Lower leg skin (tissue), 4 donors: ENCODE measurements around the gene GALNT2. TPM values are rescaled to one million over a fixed set of nuclear protein-coding genes. Genes with fewer than 3 reads are reported as not detected.

Experiments used
- DNase-seq, 2 donors: peaks; one replicate each; pipeline ENCODE4 v3.0.0-alpha.2; 2019; ENCODE audit warnings: low spot score in 2 of 2
- H3K4me3 ChIP-seq: fragments of 200-600 bp; sonication (generic); 2 replicates; pipeline ENCODE4 v1.5.1; 2017; ENCODE audit warnings: mild to moderate bottlenecking, low read depth; ENCODE audit not compliant: poor library complexity, severe bottlenecking
- POLR2A ChIP-seq, 2 donors: fragments of 450-650 bp; IDR thresholded peaks; one replicate each; pipeline ENCODE4 v1.6.1; 2016 to 2017; ENCODE audit warnings: antibody characterized with exemption in 2 of 2, mild to moderate bottlenecking in 1 of 2, moderate library complexity in 1 of 2
- WGBS, 2 donors: methylation state at CpG; one replicate each; pipeline ENCODE4 v1.1.5; 2018; 5-methylcytosine and 5-hydroxymethylcytosine counted together
- intact Hi-C: fragments of 100-400 bp; cut with DNase I; formaldehyde crosslinking; loops from one replicate; pipeline ENCODE4 v1.15.0; 2023; ENCODE audit warnings: low total_unique reads
- total RNA-seq, 4 donors: library from RNA; depleted of rRNA; stranded (reverse); fragments of >200 nt; gene quantifications; one replicate each; pipeline ENCODE4 v1.1.0, GENCODE V29; 2016
- TF ChIP-seq, protein P1 (sequence below), 3 donors: fragments of 450-650 bp; IDR thresholded peaks; one replicate each; pipeline ENCODE4 v1.5.1; 2016; ENCODE audit warnings: antibody characterized with exemption in 3 of 3, mild to moderate bottlenecking in 3 of 3, moderate library complexity in 2 of 3

GALNT2 gene
- total RNA-seq, 4 donors from 2014 or later: 11.0 to 31.0 (median 20.2) TPM

DNA sequence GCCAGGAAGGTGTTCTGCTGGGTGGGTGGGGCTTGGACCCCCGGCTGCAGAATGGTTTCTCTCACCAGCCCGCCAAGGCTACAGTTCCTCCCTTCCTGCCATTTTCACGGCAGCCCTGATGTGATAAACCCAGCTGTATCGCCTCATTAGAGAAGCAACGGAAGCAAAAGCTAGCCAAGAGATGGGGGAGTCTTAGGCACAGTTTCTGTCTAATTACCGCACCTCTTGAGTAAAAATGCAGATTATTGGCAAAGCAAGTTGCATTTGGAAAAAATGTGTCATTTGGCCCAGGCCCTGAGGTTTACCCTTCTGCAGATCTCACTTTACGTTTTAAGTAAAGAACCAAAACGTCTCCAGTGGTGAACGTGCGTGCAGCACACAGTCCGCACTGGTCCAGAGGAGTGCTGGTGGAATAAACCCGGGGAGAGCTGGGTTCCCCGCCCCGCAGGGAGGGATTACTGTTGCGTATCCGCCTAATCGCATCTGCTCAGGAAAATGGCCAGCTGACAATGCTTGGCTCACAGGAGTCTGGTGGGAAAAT lies 109.9 kb downstream of the GALNT2 start:
- H3K4me3 ChIP-seq: no peak overlapping the region
- TF ChIP-seq POLR2A (IDR thresholded peaks at IDR 0.05): no peak
- TF ChIP-seq, protein P1, sequence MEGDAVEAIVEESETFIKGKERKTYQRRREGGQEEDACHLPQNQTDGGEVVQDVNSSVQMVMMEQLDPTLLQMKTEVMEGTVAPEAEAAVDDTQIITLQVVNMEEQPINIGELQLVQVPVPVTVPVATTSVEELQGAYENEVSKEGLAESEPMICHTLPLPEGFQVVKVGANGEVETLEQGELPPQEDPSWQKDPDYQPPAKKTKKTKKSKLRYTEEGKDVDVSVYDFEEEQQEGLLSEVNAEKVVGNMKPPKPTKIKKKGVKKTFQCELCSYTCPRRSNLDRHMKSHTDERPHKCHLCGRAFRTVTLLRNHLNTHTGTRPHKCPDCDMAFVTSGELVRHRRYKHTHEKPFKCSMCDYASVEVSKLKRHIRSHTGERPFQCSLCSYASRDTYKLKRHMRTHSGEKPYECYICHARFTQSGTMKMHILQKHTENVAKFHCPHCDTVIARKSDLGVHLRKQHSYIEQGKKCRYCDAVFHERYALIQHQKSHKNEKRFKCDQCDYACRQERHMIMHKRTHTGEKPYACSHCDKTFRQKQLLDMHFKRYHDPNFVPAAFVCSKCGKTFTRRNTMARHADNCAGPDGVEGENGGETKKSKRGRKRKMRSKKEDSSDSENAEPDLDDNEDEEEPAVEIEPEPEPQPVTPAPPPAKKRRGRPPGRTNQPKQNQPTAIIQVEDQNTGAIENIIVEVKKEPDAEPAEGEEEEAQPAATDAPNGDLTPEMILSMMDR (IDR thresholded peaks at IDR 0.05): no peak
- 63 to 67% methylated on average over 17 of the region's 17 CpGs for WGBS, 2 donors
- intact Hi-C loops: no loop called here
- peak; percentile 46 to 89 for DNase-seq

GRCh38 chr1:230179249-230179648 lies 112.2 kb downstream of the GALNT2 start:
- intact Hi-C loops: no loop called here
- TF ChIP-seq, protein P1 (IDR thresholded peaks at IDR 0.05): no peak
- no peak for TF ChIP-seq POLR2A (IDR thresholded peaks at IDR 0.05)
- WGBS, 2 donors: 82 to 89% methylated on average over 2 of the region's 2 CpGs
- H3K4me3 ChIP-seq: no peak overlapping the region
- DNase-seq: no peak

GRCh38 chr1:230185076-230186001 lies 118.3 kb downstream of the GALNT2 start:
- no peak overlapping the region for H3K4me3 ChIP-seq
- intact Hi-C loops: no loop called here
- TF ChIP-seq, protein P1 (IDR thresholded peaks at IDR 0.05): no peak
- no peak for TF ChIP-seq POLR2A (IDR thresholded peaks at IDR 0.05)
- WGBS, 2 donors: 67 to 73% methylated on average over 10 of the region's 10 CpGs
- DNase-seq: peak in 1 of 2 donors; percentile 13

DNA sequence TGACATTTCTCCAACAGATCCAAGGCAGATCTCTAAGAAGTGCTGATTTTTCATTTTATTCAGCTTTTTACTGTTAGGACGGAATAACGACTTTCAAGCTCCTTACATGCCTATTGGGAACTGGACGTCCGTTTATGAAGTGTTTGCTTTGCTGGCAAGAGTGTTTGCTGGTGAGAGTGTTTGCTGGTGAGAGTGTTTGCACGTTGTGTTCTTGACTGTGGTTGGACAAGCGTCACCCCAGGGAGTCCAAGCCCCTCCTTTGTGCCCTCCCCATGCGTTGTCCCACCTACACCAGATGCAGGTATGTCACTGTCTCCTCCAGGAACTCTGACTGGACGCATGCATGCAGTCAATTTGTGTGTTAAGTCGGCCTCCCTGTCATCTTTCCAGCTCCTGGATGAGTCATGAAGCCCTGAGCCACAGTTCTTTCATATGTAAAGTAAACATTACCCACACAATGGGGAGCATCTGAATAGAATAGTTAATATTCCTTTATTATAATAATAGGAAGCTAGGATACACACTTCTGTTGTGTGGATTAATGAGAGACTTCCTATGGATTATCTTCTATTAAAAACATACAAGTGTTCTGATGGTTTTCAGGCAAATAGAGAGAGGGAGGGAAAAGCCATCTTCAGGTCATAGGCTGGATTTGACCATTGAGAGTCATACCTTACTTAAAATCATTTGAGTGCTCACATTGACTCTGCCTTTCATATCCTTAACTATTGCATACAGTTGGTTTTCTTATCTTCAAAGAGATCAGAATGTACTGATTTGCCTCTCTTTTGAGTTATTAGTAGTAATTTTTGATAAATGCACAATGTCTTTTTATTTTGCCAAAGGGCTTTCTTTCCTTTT lies 119.2 kb downstream of the GALNT2 start:
- H3K4me3 ChIP-seq: no peak overlapping the region
- peak in 1 of 2 donors; percentile 53 for DNase-seq
- intact Hi-C loops: no loop called here
- no peak for TF ChIP-seq POLR2A (IDR thresholded peaks at IDR 0.05)
- 61 to 82% methylated on average over 9 of the region's 9 CpGs for WGBS, 2 donors

DNA sequence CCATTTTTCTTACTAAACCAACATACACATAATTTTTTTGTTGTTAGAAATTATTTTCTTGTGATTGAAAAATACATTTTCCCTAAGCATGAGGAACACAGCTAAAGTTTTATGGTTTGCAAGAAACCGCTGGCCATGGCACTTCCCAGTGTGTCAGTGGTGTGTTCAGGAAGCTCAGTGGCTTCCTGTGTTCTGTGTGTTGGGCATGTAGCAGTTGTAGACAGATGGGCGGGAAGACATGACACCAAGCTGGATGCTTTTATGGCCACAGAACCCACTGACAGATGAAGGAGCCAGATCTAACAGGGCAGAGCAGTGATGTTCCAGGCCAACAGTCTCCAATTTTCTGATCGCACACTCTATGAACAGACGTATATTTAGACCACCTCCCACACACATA lies 119.8 kb downstream of the GALNT2 start:
- peak; percentile 33 to 53 for DNase-seq
- intact Hi-C loops: no loop called here
- H3K4me3 ChIP-seq: no peak overlapping the region
- 80% methylated on average over 4 of the region's 4 CpGs for WGBS, 2 donors
- TF ChIP-seq, protein P1 (IDR thresholded peaks at IDR 0.05): no peak
- no peak for TF ChIP-seq POLR2A (IDR thresholded peaks at IDR 0.05)

GRCh38 chr1:230187290-230187689 lies 120.3 kb downstream of the GALNT2 start:
- WGBS, 2 donors: 98% methylated on average over 5 of the region's 5 CpGs
- intact Hi-C loops: no loop called here
- no peak overlapping the region for H3K4me3 ChIP-seq
- no peak for TF ChIP-seq POLR2A (IDR thresholded peaks at IDR 0.05)
- TF ChIP-seq, protein P1 (IDR thresholded peaks at IDR 0.05): no peak
- DNase-seq: peak in 1 of 2 donors; percentile 50
